NCI-H128 (cell line): ENCODE results near the gene LARGE1.

Experiments used
- DNase-seq: peaks from one replicate; lab custom pipeline; 2025; ENCODE audit not compliant: unreplicated experiment; lab: John Stamatoyannopoulos, UW

The LARGE1 gene

GRCh38 chr22:33828302-33828701, 92.0 kb downstream of the LARGE1 start:
- no peak for DNase-seq

- DNase-seq = no peak
Observed at GRCh38 chr22:33825761-33826160, 94.5 kb downstream of the LARGE1 start.

GRCh38 chr22:33823552-33823951, 96.7 kb downstream of the LARGE1 start:
- DNase-seq = no peak

- no peak for DNase-seq
Observed at GRCh38 chr22:33821290-33821689, 99.0 kb downstream of the LARGE1 start.

GRCh38 chr22:33819743-33820142, 100.5 kb downstream of the LARGE1 start:
- no peak for DNase-seq

GRCh38 chr22:33817512-33818127, 102.7 kb downstream of the LARGE1 start:
- DNase-seq = no peak

GRCh38 chr22:33812360-33812977, 107.8 kb downstream of the LARGE1 start:
- DNase-seq = no peak

- DNase-seq = no peak
Observed at GRCh38 chr22:33811686-33812085, 108.6 kb downstream of the LARGE1 start.

- no peak for DNase-seq
Observed at GRCh38 chr22:33811208-33811607, 109.1 kb downstream of the LARGE1 start.

GRCh38 chr22:33807470-33807869, 112.8 kb downstream of the LARGE1 start:
- DNase-seq = no peak

- no peak for DNase-seq
Observed at GRCh38 chr22:33806191-33806590, 114.1 kb downstream of the LARGE1 start.

GRCh38 chr22:33803371-33804282, 116.6 kb downstream of the LARGE1 start:
- no peak for DNase-seq

- no peak for DNase-seq
Observed at GRCh38 chr22:33798401-33798800, 121.9 kb downstream of the LARGE1 start.

- no peak for DNase-seq
Observed at GRCh38 chr22:33796494-33796893, 123.8 kb downstream of the LARGE1 start.

- no peak for DNase-seq
Observed at GRCh38 chr22:33793475-33793874, 126.8 kb downstream of the LARGE1 start.

GRCh38 chr22:33792832-33793231, 127.4 kb downstream of the LARGE1 start:
- DNase-seq = no peak

GRCh38 chr22:33789690-33790253, 130.5 kb downstream of the LARGE1 start:
- DNase-seq = no peak

GRCh38 chr22:33788927-33789326, 131.3 kb downstream of the LARGE1 start:
- no peak for DNase-seq

- no peak for DNase-seq
Observed at GRCh38 chr22:33787645-33788456, 132.4 kb downstream of the LARGE1 start.

- DNase-seq = no peak
Observed at GRCh38 chr22:33786149-33786548, 134.1 kb downstream of the LARGE1 start.
